DOHH2 (cell line): ENCODE measurements around the gene SLC4A3.

Experiments
- H3F3A ChIP-seq: fragments of 200-600 bp; sonication (generic), shearing (Covaris generic); 2 replicates; pipeline ENCODE4 v1.6.0; 2016; ENCODE audit warnings: antibody characterized with exemption, mild to moderate bottlenecking; ENCODE audit not compliant: control insufficient read depth, insufficient read depth
- H3K27ac ChIP-seq: fragments of 200-600 bp; sonication (generic); 2 replicates; pipeline ENCODE4 v1.5.1; 2014; ENCODE audit warnings: low read depth, mild to moderate bottlenecking, low read length, moderate library complexity
- H3K27me3 ChIP-seq: fragments of 200-600 bp; sonication (generic); 2 replicates; pipeline ENCODE4 v1.6.1; 2014; ENCODE audit warnings: mild to moderate bottlenecking, low read length, mixed read lengths; ENCODE audit not compliant: control insufficient read depth
- H3K36me3 ChIP-seq: fragments of 200-600 bp; sonication (generic); 2 replicates; pipeline ENCODE4 v1.6.1; 2014; ENCODE audit warnings: mild to moderate bottlenecking, low read length, moderate library complexity, mixed read lengths; ENCODE audit not compliant: control insufficient read depth
- H3K4me1 ChIP-seq: fragments of 200-600 bp; sonication (generic); 2 replicates; pipeline ENCODE4 v1.6.1; 2014; ENCODE audit warnings: mild to moderate bottlenecking, low read length, mixed read lengths; ENCODE audit not compliant: control insufficient read depth
- H3K4me2 ChIP-seq: fragments of 200-600 bp; sonication (generic); 2 replicates; pipeline ENCODE4 v1.6.0; 2014; ENCODE audit warnings: mild to moderate bottlenecking, low read length, moderate library complexity
- H3K4me3 ChIP-seq: fragments of 200-600 bp; sonication (generic); 2 replicates; pipeline ENCODE4 v1.5.1; 2014; ENCODE audit warnings: mild to moderate bottlenecking, low read length, mixed read lengths
- H3K79me2 ChIP-seq: fragments of 200-600 bp; sonication (generic); 2 replicates; pipeline ENCODE4 v1.6.1; 2014; ENCODE audit warnings: mild to moderate bottlenecking, low read length, mixed read lengths; ENCODE audit not compliant: control insufficient read depth
- H3K9me2 ChIP-seq: fragments of 200-600 bp; sonication (generic); replicated peaks from 2 replicates; pipeline ENCODE4 v1.6.1; 2014; ENCODE audit warnings: mild to moderate bottlenecking, low read length, mixed read lengths; ENCODE audit not compliant: control insufficient read depth
- H3K9me3 ChIP-seq: fragments of 200-600 bp; sonication (generic); 2 replicates; pipeline ENCODE4 v1.6.1; 2014; ENCODE audit warnings: antibody characterized with exemption, low read length, mixed read lengths; ENCODE audit not compliant: control insufficient read depth, insufficient read depth
- H4K20me1 ChIP-seq: fragments of 200-600 bp; sonication (generic); 2 replicates; pipeline ENCODE4 v1.6.0; 2014; ENCODE audit warnings: low read depth, mild to moderate bottlenecking, antibody characterized with exemption, low read length, moderate library complexity; ENCODE audit not compliant: control insufficient read depth, insufficient read depth
- EZH2phosphoT487 ChIP-seq: fragments of 200-600 bp; sonication (generic); IDR thresholded peaks from 2 replicates; pipeline ENCODE4 v1.6.1; 2017; ENCODE audit warnings: borderline replicate concordance, mild to moderate bottlenecking, antibody characterized with exemption, low read length, moderate library complexity, mixed read lengths
- TF ChIP-seq, protein P1 (sequence below): fragments of 200-600 bp; sonication (generic); IDR thresholded peaks from one replicate; pipeline ENCODE4 v1.5.1; 2014; ENCODE audit warnings: antibody characterized with exemption, mild to moderate bottlenecking, low read depth, low read length; ENCODE audit not compliant: poor library complexity, severe bottlenecking

The SLC4A3 gene, protein sequence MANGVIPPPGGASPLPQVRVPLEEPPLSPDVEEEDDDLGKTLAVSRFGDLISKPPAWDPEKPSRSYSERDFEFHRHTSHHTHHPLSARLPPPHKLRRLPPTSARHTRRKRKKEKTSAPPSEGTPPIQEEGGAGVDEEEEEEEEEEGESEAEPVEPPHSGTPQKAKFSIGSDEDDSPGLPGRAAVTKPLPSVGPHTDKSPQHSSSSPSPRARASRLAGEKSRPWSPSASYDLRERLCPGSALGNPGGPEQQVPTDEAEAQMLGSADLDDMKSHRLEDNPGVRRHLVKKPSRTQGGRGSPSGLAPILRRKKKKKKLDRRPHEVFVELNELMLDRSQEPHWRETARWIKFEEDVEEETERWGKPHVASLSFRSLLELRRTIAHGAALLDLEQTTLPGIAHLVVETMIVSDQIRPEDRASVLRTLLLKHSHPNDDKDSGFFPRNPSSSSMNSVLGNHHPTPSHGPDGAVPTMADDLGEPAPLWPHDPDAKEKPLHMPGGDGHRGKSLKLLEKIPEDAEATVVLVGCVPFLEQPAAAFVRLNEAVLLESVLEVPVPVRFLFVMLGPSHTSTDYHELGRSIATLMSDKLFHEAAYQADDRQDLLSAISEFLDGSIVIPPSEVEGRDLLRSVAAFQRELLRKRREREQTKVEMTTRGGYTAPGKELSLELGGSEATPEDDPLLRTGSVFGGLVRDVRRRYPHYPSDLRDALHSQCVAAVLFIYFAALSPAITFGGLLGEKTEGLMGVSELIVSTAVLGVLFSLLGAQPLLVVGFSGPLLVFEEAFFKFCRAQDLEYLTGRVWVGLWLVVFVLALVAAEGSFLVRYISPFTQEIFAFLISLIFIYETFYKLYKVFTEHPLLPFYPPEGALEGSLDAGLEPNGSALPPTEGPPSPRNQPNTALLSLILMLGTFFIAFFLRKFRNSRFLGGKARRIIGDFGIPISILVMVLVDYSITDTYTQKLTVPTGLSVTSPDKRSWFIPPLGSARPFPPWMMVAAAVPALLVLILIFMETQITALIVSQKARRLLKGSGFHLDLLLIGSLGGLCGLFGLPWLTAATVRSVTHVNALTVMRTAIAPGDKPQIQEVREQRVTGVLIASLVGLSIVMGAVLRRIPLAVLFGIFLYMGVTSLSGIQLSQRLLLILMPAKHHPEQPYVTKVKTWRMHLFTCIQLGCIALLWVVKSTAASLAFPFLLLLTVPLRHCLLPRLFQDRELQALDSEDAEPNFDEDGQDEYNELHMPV

DNA sequence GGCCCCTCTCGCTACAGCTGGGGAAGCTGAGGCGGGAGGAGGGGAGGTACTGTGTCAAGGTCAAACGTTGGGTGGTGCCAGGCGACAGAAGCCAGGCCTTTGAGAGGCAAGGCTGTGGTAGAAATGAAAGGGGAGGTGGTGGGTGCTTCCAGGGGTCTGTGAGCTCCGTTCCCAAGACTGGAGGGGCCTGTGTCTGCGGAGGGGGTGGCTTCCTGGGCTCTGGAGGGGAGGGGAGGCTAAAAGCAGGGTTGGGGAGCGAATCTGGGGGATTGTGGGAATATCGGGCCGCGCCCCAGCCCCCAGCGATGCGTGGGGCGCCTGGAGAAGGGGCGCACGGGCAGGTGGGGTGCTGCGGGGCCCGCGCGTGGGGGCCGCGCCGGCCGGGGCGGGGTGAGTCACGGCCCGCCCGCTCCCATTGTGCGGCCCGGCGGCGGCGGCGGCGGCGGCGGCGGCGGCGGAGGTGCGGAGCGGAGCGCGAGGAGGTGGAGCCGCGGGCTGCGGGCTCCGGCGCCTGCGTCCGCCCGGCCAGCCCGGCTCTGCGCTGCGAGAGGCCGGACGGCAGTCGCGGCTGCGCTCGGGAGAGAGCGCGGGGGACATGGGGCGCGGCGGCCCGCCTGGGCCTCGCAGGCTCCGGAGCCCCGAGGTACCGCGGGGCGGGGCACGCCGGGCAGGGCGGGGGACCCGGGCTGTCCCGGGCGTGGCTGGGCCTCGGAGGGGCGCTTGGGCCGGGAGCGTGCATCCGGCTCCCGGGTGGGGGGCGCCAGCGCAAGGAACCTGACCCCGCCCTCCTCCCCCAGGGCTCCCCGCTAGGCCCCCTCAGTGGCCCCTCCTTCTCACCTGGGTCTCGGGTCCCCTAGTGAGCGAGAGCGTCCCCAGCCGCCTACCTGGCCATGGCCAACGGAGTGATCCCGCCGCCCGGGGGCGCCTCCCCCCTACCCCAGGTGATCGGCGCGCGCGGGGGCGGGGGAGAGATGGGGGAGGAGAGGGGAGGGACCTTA lies at the start of gene SLC4A3:
Gene SLC4A3 (plus strand): TSS at position 528 of the 998 bp plus-strand sequence. CDS start 363 bp downstream, at position 891.
- Histone ChIP-seq H3K27me3 (peaks cover 26% of the 10 kb centered on the region), H3K4me2 (peak within 1 kb of the TSS; percentile 31; the same call in 1 of the 2 replicates), H3K4me3 (no peak within 1 kb of the TSS)

DNA sequence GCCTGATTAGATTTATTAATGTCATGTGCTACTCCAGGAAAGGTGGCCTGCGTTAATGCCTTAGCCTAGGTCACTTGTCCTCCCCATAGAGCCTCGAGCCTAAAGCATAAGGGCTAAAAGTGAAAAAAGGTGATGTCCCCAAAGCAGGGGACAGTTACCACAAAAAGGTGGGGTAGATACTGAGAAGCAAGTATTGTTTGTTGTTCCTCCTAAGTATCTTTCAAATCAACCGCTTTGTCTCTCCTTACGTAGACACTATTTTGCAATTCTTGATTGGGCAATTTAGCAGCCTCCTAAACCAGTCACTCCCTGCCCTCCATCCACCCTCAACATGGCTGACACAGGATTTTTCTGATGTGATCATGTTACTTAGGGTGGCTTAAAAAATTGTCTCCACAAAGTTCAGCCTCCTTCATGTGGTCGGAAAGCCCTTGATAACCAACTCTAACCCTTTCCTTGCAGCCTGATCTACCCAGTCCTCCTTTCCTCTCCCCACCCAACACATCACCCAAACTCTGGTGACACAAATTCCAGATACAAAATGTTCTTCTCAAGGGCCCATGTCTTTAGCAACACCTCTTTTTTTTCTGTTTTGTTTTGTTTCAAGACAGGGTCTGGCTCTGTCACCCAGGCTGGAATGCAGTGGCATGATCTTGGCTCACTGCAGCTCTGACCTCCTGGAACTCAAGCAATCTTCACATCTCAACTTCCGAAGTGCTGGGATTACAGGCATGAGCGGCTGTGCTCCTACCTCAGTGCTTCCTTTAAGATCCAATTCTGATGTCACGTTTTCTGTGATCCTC lies 48.4 kb upstream of the SLC4A3 start:
- Histone ChIP-seq H3F3A (no peaks in the 10 kb centered on the region), H3K9me3 (no peaks in the 10 kb centered on the region), H3K4me3 (no peak overlapping the region), H3K4me1 (no peaks in the 10 kb centered on the region), H3K27ac (no peak overlapping the region), H3K79me2 (no peaks in the 10 kb centered on the region), H4K20me1 (no peaks in the 10 kb centered on the region), H3K36me3 (no peaks in the 10 kb centered on the region), H3K4me2 (no peak overlapping the region), H3K9me2 (no peaks in the 10 kb centered on the region), H3K27me3 (peaks cover 3% of the 10 kb centered on the region; the same call in 1 of the 2 replicates)
- TF ChIP-seq, protein P1, sequence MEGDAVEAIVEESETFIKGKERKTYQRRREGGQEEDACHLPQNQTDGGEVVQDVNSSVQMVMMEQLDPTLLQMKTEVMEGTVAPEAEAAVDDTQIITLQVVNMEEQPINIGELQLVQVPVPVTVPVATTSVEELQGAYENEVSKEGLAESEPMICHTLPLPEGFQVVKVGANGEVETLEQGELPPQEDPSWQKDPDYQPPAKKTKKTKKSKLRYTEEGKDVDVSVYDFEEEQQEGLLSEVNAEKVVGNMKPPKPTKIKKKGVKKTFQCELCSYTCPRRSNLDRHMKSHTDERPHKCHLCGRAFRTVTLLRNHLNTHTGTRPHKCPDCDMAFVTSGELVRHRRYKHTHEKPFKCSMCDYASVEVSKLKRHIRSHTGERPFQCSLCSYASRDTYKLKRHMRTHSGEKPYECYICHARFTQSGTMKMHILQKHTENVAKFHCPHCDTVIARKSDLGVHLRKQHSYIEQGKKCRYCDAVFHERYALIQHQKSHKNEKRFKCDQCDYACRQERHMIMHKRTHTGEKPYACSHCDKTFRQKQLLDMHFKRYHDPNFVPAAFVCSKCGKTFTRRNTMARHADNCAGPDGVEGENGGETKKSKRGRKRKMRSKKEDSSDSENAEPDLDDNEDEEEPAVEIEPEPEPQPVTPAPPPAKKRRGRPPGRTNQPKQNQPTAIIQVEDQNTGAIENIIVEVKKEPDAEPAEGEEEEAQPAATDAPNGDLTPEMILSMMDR: no peak
- TF ChIP-seq EZH2phosphoT487: no peak

More for the DNA sequence above, at the start of gene SLC4A3:
- Histone ChIP-seq H3K9me2 (no peaks in the 10 kb centered on the region), H4K20me1 (no peaks in the 10 kb centered on the region), H3K4me1 (no peaks in the 10 kb centered on the region), H3K9me3 (no peaks in the 10 kb centered on the region), H3K36me3 (no peaks in the 10 kb centered on the region), H3F3A (no peaks in the 10 kb centered on the region), H3K79me2 (no peaks in the 10 kb centered on the region), H3K27ac (no peak within 1 kb of the TSS)
- no peak for TF ChIP-seq EZH2phosphoT487
- TF ChIP-seq, protein P1: no peak
